Activated T-cell treated with anti-CD3 and anti-CD28 coated beads, Interleukin-2, amount 50 U/mL, for 24 hours (primary cell): ENCODE data around the gene RAB40B.
"Not testable (repeated sequence)": the region's sequence is repeated elsewhere in the genome, so short reads cannot be mapped to it uniquely, and the experiment has no call there.

Experiments used
- DNase-seq: peaks from one replicate; pipeline ENCODE4 v3.0.0-alpha.2; 2020
- H3K27ac Mint-ChIP-seq: 2 replicates; pipeline ENCODE4 v1.8.0; 2020; ENCODE audit warnings: mild to moderate bottlenecking, mixed read lengths
- H3K27me3 Mint-ChIP-seq: 2 replicates; pipeline ENCODE4 v1.8.0; 2020; ENCODE audit warnings: mixed read lengths
- H3K36me3 Mint-ChIP-seq: 2 replicates; pipeline ENCODE4 v1.8.0; 2020; ENCODE audit warnings: low read depth, mixed read lengths
- H3K4me1 Mint-ChIP-seq: 2 replicates; pipeline ENCODE4 v1.8.0; 2020; ENCODE audit warnings: low read depth, mixed read lengths
- H3K4me3 Mint-ChIP-seq: 2 replicates; pipeline ENCODE4 v1.8.0; 2020; ENCODE audit warnings: mild to moderate bottlenecking, moderate library complexity, mixed read lengths
- H3K9me3 Mint-ChIP-seq: 2 replicates; pipeline ENCODE4 v1.8.0; 2020; ENCODE audit warnings: mixed read lengths

Gene RAB40B

GRCh38 chr17:82659886-82660285 lies 38.6 kb downstream of the RAB40B start:
- Mint-ChIP-seq H3K27ac (no peak overlapping the region), H3K9me3 (no peaks in the 10 kb centered on the region), H3K27me3 (no peaks in the 10 kb centered on the region), H3K4me1 (no peaks in the 10 kb centered on the region), H3K36me3 (no peaks in the 10 kb centered on the region), H3K4me3 (no peak overlapping the region)
- DNase-seq, result no peak

GRCh38 chr17:82658796-82659452 lies 39.6 kb downstream of the RAB40B start:
- Mint-ChIP-seq H3K27me3 (no peaks in the 10 kb centered on the region), H3K4me1 (no peaks in the 10 kb centered on the region), H3K36me3 (no peaks in the 10 kb centered on the region)

GRCh38 chr17:82658331-82658730 lies 40.2 kb downstream of the RAB40B start:
- no peaks in the 10 kb centered on the region for H3K36me3 Mint-ChIP-seq
- no peaks in the 10 kb centered on the region for H3K27me3 Mint-ChIP-seq
- no peak for DNase-seq
- no peak overlapping the region for H3K4me3 Mint-ChIP-seq
- no peaks in the 10 kb centered on the region for H3K4me1 Mint-ChIP-seq
- H3K9me3 Mint-ChIP-seq, result no peaks in the 10 kb centered on the region
- H3K27ac Mint-ChIP-seq, result no peak overlapping the region

More at GRCh38 chr17:82658796-82659452, 39.6 kb downstream of the RAB40B start:
- no peaks in the 10 kb centered on the region for H3K9me3 Mint-ChIP-seq
- H3K4me3 Mint-ChIP-seq, result no peak overlapping the region
- H3K27ac Mint-ChIP-seq, result no peak overlapping the region
- no peak for DNase-seq

- no peak overlapping the region for H3K4me3 Mint-ChIP-seq
- DNase-seq, result no peak
- H3K9me3 Mint-ChIP-seq, result no peaks in the 10 kb centered on the region
- H3K36me3 Mint-ChIP-seq, result no peaks in the 10 kb centered on the region
- H3K4me1 Mint-ChIP-seq, result no peaks in the 10 kb centered on the region
- H3K27me3 Mint-ChIP-seq, result no peaks in the 10 kb centered on the region
- H3K27ac Mint-ChIP-seq, result no peak overlapping the region
These were observed 40.6 kb downstream of the RAB40B start for GRCh38 chr17:82657926-82658325.

- Mint-ChIP-seq H3K9me3 (no peaks in the 10 kb centered on the region), H3K36me3 (no peaks in the 10 kb centered on the region), H3K4me1 (no peaks in the 10 kb centered on the region), H3K4me3 (no peak overlapping the region), H3K27ac (no peak overlapping the region), H3K27me3 (no peaks in the 10 kb centered on the region)
- DNase-seq, result no peak
These were observed 42.2 kb downstream of the RAB40B start for GRCh38 chr17:82656266-82656665.

- H3K4me3 Mint-ChIP-seq, result no peak overlapping the region
- no peaks in the 10 kb centered on the region for H3K36me3 Mint-ChIP-seq
- H3K4me1 Mint-ChIP-seq, result no peaks in the 10 kb centered on the region
- no peak overlapping the region for H3K27ac Mint-ChIP-seq
- no peaks in the 10 kb centered on the region for H3K27me3 Mint-ChIP-seq
- H3K9me3 Mint-ChIP-seq, result no peaks in the 10 kb centered on the region
- DNase-seq, result no peak
These were observed 43.0 kb downstream of the RAB40B start for GRCh38 chr17:82655523-82655922.

- no peaks in the 10 kb centered on the region for H3K36me3 Mint-ChIP-seq
- H3K27ac Mint-ChIP-seq, result no peak overlapping the region
- H3K9me3 Mint-ChIP-seq, result no peaks in the 10 kb centered on the region
- no peaks in the 10 kb centered on the region for H3K27me3 Mint-ChIP-seq
- H3K4me3 Mint-ChIP-seq, result no peak overlapping the region
- DNase-seq, result no peak
- no peaks in the 10 kb centered on the region for H3K4me1 Mint-ChIP-seq
These were observed 43.4 kb downstream of the RAB40B start for GRCh38 chr17:82655038-82655479.

- not testable (repeated sequence) for H3K36me3 Mint-ChIP-seq, H3K27me3 Mint-ChIP-seq, H3K4me3 Mint-ChIP-seq
These were observed 43.9 kb downstream of the RAB40B start for GRCh38 chr17:82654611-82655010.

GRCh38 chr17:82653651-82654528 lies 44.6 kb downstream of the RAB40B start:
- H3K27me3 Mint-ChIP-seq, result no peaks in the 10 kb centered on the region
- H3K9me3 Mint-ChIP-seq, result no peaks in the 10 kb centered on the region
- H3K4me1 Mint-ChIP-seq, result no peaks in the 10 kb centered on the region
- H3K36me3 Mint-ChIP-seq, result no peaks in the 10 kb centered on the region
- no peak overlapping the region for H3K27ac Mint-ChIP-seq
- H3K4me3 Mint-ChIP-seq, result no peak overlapping the region
- no peak for DNase-seq

More at GRCh38 chr17:82654611-82655010, 43.9 kb downstream of the RAB40B start:
- not testable (repeated sequence) for H3K9me3 Mint-ChIP-seq, DNase-seq, H3K27ac Mint-ChIP-seq, H3K4me1 Mint-ChIP-seq

GRCh38 chr17:82650723-82651122 lies 47.8 kb downstream of the RAB40B start:
- H3K4me3 Mint-ChIP-seq, result no peak overlapping the region
- no peaks in the 10 kb centered on the region for H3K9me3 Mint-ChIP-seq
- H3K36me3 Mint-ChIP-seq, result peaks cover 10% of the 10 kb centered on the region
- peaks cover 11% of the 10 kb centered on the region for H3K4me1 Mint-ChIP-seq
- no peak for DNase-seq
- no peak overlapping the region for H3K27ac Mint-ChIP-seq
- H3K27me3 Mint-ChIP-seq, result no peaks in the 10 kb centered on the region

- Mint-ChIP-seq H3K4me3 (no peak overlapping the region), H3K27me3 (no peaks in the 10 kb centered on the region), H3K9me3 (no peaks in the 10 kb centered on the region), H3K27ac (no peak overlapping the region), H3K36me3 (peaks cover 19% of the 10 kb centered on the region), H3K4me1 (peaks cover 17% of the 10 kb centered on the region)
- DNase-seq, result no peak
These were observed 48.8 kb downstream of the RAB40B start for GRCh38 chr17:82649501-82650261.

- no peaks in the 10 kb centered on the region for H3K27me3 Mint-ChIP-seq
- no peaks in the 10 kb centered on the region for H3K9me3 Mint-ChIP-seq
- peaks cover 25% of the 10 kb centered on the region for H3K4me1 Mint-ChIP-seq
- DNase-seq, result no peak
- peaks cover 28% of the 10 kb centered on the region for H3K36me3 Mint-ChIP-seq
- H3K4me3 Mint-ChIP-seq, result peak overlapping the region; percentile 42
- peak overlapping the region; percentile 64 for H3K27ac Mint-ChIP-seq
These were observed 49.7 kb downstream of the RAB40B start for GRCh38 chr17:82648742-82649331.

GRCh38 chr17:82648165-82648668 lies 50.3 kb downstream of the RAB40B start, which contains the start of gene WDR45B:
TSS of gene WDR45B (minus strand) at chr17:82648444. CDS start at chr17:82648340, 104 bp downstream.
- H3K27ac Mint-ChIP-seq, result peak within 1 kb of the TSS; percentile 87

GRCh38 chr17:82647593-82648164 lies 50.8 kb downstream of the RAB40B start:
- Mint-ChIP-seq H3K36me3 (peaks cover 39% of the 10 kb centered on the region), H3K4me3 (peak overlapping the region; percentile 85), H3K27ac (peak overlapping the region; percentile 86), H3K27me3 (no peaks in the 10 kb centered on the region), H3K9me3 (no peaks in the 10 kb centered on the region), H3K4me1 (peaks cover 28% of the 10 kb centered on the region)
- peak; percentile 70 for DNase-seq

More at GRCh38 chr17:82648165-82648668, 50.3 kb downstream of the RAB40B start, which contains the start of gene WDR45B:
- peak; percentile 92 for DNase-seq
- H3K4me3 Mint-ChIP-seq, result peak within 1 kb of the TSS; percentile 85
- no peaks in the 10 kb centered on the region for H3K27me3 Mint-ChIP-seq
- peaks cover 34% of the 10 kb centered on the region for H3K36me3 Mint-ChIP-seq
- no peaks in the 10 kb centered on the region for H3K9me3 Mint-ChIP-seq
- peaks cover 26% of the 10 kb centered on the region for H3K4me1 Mint-ChIP-seq
